Prostate gland (tissue), 2 donors: ENCODE measurements around the gene PPP2R5E.

Source experiments
- CTCF ChIP-seq, 4 experiments: fragments of 200-600 bp in 2 of 4; fragments of 450-650 bp in 2 of 4; sonication (generic) in 2 of 4; IDR thresholded peaks; 1 replicate in 3 of 4; 2 replicates in 1 of 4; pipeline ENCODE4 v1.5.1; 2016 to 2019; ENCODE audit warnings: antibody characterized with exemption in 4 of 4, mild to moderate bottlenecking in 2 of 4, moderate library complexity in 2 of 4
- POLR2A ChIP-seq: fragments of 450-650 bp; IDR thresholded peaks from one replicate; pipeline ENCODE4 v1.6.1; 2016; ENCODE audit warnings: antibody characterized with exemption, mild to moderate bottlenecking

DNA sequence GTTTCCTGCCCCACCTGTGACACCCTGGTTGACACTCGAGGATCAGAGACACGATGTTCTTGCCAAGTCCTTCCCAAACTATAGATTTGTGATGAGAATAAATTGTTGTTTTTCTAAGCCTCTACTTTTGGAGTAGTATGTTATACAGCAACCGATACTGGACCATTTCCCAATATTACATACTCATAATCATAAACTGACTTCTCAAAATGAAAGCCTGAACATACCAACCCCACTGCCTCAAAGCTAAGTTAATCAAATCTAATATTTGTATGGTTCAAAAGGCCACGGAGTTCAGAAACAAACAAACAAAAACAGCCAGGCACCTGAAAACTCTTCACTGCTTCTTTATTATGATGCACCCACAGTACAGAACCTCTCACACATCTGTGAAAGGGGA, 172.1 kb downstream of the PPP2R5E start:
- TF ChIP-seq CTCF (IDR thresholded peaks at IDR 0.05) (no peak), POLR2A (no peak)
